GM06990 (cell line): ENCODE data around the gene CACNA1E.

Experiments used
- DNase-seq: peaks from one replicate; pipeline ENCODE4 v3.0.0-alpha.2; 2011; ENCODE audit not compliant: insufficient read length; ENCODE audit errors: extremely low read depth
- H3K27me3 ChIP-seq: replicated peaks from 2 replicates; pipeline ENCODE4 v1.6.0; 2011; ENCODE audit warnings: low read length; ENCODE audit not compliant: control insufficient read depth, insufficient read depth
- H3K36me3 ChIP-seq: 2 replicates; pipeline ENCODE4 v1.5.1; 2011; ENCODE audit warnings: low read length; ENCODE audit not compliant: control insufficient read depth, insufficient read depth
- H3K4me3 ChIP-seq: replicated peaks from 2 replicates; pipeline ENCODE4 v1.5.1; 2011; ENCODE audit warnings: low read depth, mild to moderate bottlenecking, control low read depth, low read length
- TF ChIP-seq, protein P1 (sequence below): IDR thresholded peaks from 2 replicates; pipeline ENCODE4 v1.5.1; 2011; ENCODE audit warnings: low read length, control low read depth, mild to moderate bottlenecking, inconsistent platforms; ENCODE audit not compliant: insufficient read depth, poor library complexity, severe bottlenecking

The CACNA1E gene

DNA sequence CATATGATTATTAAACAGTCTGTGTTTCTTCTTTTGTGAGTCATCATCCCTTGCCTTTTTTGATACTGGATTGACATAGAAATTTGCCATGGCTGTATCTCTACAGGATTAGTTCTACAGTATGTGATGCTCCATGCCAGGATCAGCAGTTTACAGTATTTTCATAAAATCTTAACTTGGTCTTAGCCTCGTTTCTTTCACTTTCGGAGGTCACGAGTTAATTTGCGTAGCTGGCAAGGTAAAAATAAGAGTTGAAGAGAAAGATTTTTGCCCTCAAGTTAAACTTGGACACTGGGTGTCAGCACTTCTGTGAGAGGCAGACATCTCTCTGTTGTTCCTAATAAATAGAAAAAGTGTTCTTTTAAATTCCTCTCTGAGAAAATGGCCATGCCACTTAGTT lies 79.1 kb downstream of the CACNA1E start:
- Histone ChIP-seq H3K27me3 (no peaks in the 10 kb centered on the region), H3K4me3 (no peak overlapping the region), H3K36me3 (no peaks in the 10 kb centered on the region)
- TF ChIP-seq, protein P1, sequence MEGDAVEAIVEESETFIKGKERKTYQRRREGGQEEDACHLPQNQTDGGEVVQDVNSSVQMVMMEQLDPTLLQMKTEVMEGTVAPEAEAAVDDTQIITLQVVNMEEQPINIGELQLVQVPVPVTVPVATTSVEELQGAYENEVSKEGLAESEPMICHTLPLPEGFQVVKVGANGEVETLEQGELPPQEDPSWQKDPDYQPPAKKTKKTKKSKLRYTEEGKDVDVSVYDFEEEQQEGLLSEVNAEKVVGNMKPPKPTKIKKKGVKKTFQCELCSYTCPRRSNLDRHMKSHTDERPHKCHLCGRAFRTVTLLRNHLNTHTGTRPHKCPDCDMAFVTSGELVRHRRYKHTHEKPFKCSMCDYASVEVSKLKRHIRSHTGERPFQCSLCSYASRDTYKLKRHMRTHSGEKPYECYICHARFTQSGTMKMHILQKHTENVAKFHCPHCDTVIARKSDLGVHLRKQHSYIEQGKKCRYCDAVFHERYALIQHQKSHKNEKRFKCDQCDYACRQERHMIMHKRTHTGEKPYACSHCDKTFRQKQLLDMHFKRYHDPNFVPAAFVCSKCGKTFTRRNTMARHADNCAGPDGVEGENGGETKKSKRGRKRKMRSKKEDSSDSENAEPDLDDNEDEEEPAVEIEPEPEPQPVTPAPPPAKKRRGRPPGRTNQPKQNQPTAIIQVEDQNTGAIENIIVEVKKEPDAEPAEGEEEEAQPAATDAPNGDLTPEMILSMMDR: no peak
- DNase-seq: no peak

DNA sequence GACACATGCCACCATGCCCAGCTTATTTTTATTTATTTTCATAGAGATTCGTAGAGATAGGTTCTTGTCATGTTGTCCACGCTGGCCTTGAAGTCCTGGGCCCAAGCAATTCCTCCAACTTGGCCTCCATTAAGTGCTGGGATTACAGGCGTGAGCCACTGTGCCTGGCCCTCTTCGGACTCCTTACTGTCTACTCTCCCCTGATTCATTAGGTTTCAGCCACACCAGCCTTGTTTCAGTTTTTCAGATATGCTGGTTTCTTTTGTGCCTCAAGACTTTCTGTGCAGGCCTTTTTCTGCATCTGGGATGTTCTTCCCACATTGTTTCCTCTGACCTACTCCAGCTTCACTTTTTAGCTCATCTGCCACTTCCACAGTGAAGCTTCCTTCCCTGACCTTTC lies 85.4 kb downstream of the CACNA1E start:
- Histone ChIP-seq H3K4me3 (no peak overlapping the region), H3K27me3 (no peaks in the 10 kb centered on the region), H3K36me3 (no peaks in the 10 kb centered on the region; the same call in 1 of the 2 replicates)
- DNase-seq: no peak
- TF ChIP-seq, protein P1: no peak

- DNase-seq: no peak
- Histone ChIP-seq H3K27me3 (no peaks in the 10 kb centered on the region), H3K36me3 (peaks cover 2% of the 10 kb centered on the region), H3K4me3 (no peak overlapping the region)
- TF ChIP-seq, protein P1: no peak
Observed at GRCh38 chr1:181577475-181577874, 94.2 kb downstream of the CACNA1E start.

GRCh38 chr1:181583598-181583997 lies 100.3 kb downstream of the CACNA1E start:
- TF ChIP-seq, protein P1: no peak
- H3K36me3 ChIP-seq: no peaks in the 10 kb centered on the region; the same call in none of the 2 replicates
- DNase-seq: no peak

GRCh38 chr1:181587870-181588438 lies 104.6 kb downstream of the CACNA1E start:
- Histone ChIP-seq H3K36me3 (no peaks in the 10 kb centered on the region; the same call in none of the 2 replicates), H3K4me3 (no peak overlapping the region), H3K27me3 (no peaks in the 10 kb centered on the region)
- TF ChIP-seq, protein P1: peak; percentile 34
- peak; percentile 9 for DNase-seq

More at GRCh38 chr1:181583598-181583997, 100.3 kb downstream of the CACNA1E start:
- Histone ChIP-seq H3K27me3 (no peaks in the 10 kb centered on the region), H3K4me3 (no peak overlapping the region)

- TF ChIP-seq, protein P1: no peak
- H3K4me3 ChIP-seq: no peak overlapping the region
Observed at GRCh38 chr1:181588631-181589030, 105.3 kb downstream of the CACNA1E start.

More at GRCh38 chr1:181588631-181589030, 105.3 kb downstream of the CACNA1E start:
- Histone ChIP-seq H3K27me3 (no peaks in the 10 kb centered on the region), H3K36me3 (no peaks in the 10 kb centered on the region; the same call in 1 of the 2 replicates)
- DNase-seq: no peak
